WTC11 (cell line): Measurements from ENCODE around the gene MYH11. TPM values are rescaled to one million over a fixed set of nuclear protein-coding genes. Genes with fewer than 3 reads are reported as not detected.

Experiments
- ATAC-seq: fragments of 200-7000 bp; cut with Tn5 transposase; 2 replicates; pipeline ENCODE4 v1.10.0; 2021; ENCODE audit warnings: mild to moderate bottlenecking, moderate library complexity
- CTCF ChIA-PET: fragments of 300-600 bp; sonication (Branson Sonifier 250); formaldehyde crosslinking; loops from one replicate; lab custom pipeline; 2021; ENCODE audit warnings: antibody characterized with exemption; lab: Charles Lee
- POLR2A ChIA-PET: fragments of 350-600 bp; sonication (Branson Sonifier 250); formaldehyde crosslinking; loops from one replicate; lab custom pipeline; 2021; ENCODE audit warnings: antibody characterized with exemption; lab: Charles Lee
- DNase-seq: peaks from one replicate; pipeline ENCODE4 v3.0.0; 2021; ENCODE audit warnings: low spot score
- H3K27ac Mint-ChIP-seq: 2 replicates; pipeline ENCODE4 v1.8.0; 2021; ENCODE audit warnings: mixed read lengths
- H3K27me3 Mint-ChIP-seq: 2 replicates; pipeline ENCODE4 v1.8.0; 2021; ENCODE audit warnings: low read depth, mild to moderate bottlenecking, moderate library complexity, mixed read lengths
- H3K36me3 Mint-ChIP-seq: 2 replicates; pipeline ENCODE4 v1.8.0; 2021; ENCODE audit warnings: mixed read lengths
- H3K4me1 Mint-ChIP-seq: 2 replicates; pipeline ENCODE4 v1.8.0; 2022; ENCODE audit warnings: mixed read lengths
- H3K4me3 Mint-ChIP-seq: 2 replicates; pipeline ENCODE4 v1.8.0; 2021; ENCODE audit warnings: mild to moderate bottlenecking, moderate library complexity, mixed read lengths
- H3K9me3 Mint-ChIP-seq: 2 replicates; pipeline ENCODE4 v1.8.0; 2021; ENCODE audit warnings: mixed read lengths
- ATF2 ChIP-seq: sonication (generic); formaldehyde crosslinking; IDR thresholded peaks from 2 replicates; pipeline ENCODE4 v1.8.1; 2022; ENCODE audit warnings: low read depth, missing genetic modification reagents, borderline replicate concordance
- ATF6 ChIP-seq: sonication (generic); formaldehyde crosslinking; IDR thresholded peaks from 2 replicates; pipeline ENCODE4 v1.8.1; 2023; ENCODE audit warnings: mild to moderate bottlenecking, missing genetic modification reagents
- CBFB ChIP-seq: sonication (generic); formaldehyde crosslinking; IDR thresholded peaks from 2 replicates; pipeline ENCODE4 v1.8.1; 2022; ENCODE audit warnings: mild to moderate bottlenecking, low read depth, missing genetic modification reagents
- CREB1 ChIP-seq: sonication (generic); formaldehyde crosslinking; IDR thresholded peaks from 2 replicates; pipeline ENCODE4 v1.8.0; 2023; ENCODE audit warnings: mild to moderate bottlenecking, missing genetic modification reagents
- ELF4 ChIP-seq: sonication (generic); formaldehyde crosslinking; IDR thresholded peaks from 2 replicates; pipeline ENCODE4 v1.8.1; 2022; ENCODE audit warnings: low read depth, mild to moderate bottlenecking, moderate library complexity, missing genetic modification reagents
- JUN ChIP-seq: sonication (generic); formaldehyde crosslinking; IDR thresholded peaks from 2 replicates; pipeline ENCODE4 v1.8.0; 2023; ENCODE audit warnings: mild to moderate bottlenecking, missing genetic modification reagents
- MLX ChIP-seq: sonication (generic); formaldehyde crosslinking; IDR thresholded peaks from 2 replicates; pipeline ENCODE4 v1.8.1; 2023; ENCODE audit warnings: mild to moderate bottlenecking, missing genetic modification reagents, moderate library complexity
- PRRX2 ChIP-seq: fragments of 250-450 bp; sonication (Bioruptor Pico); IDR thresholded peaks from 2 replicates; pipeline ENCODE4 v1.8.0; 2021; ENCODE audit warnings: mild to moderate bottlenecking
- RELA ChIP-seq: sonication (generic); formaldehyde crosslinking; IDR thresholded peaks from 2 replicates; pipeline ENCODE4 v1.8.1; 2022; ENCODE audit warnings: missing genetic modification reagents, mild to moderate bottlenecking, borderline replicate concordance
- SMAD4 ChIP-seq: sonication (generic); formaldehyde crosslinking; IDR thresholded peaks from 2 replicates; pipeline ENCODE4 v1.8.0; 2022; ENCODE audit warnings: mild to moderate bottlenecking, missing genetic modification reagents
- STAT6 ChIP-seq: sonication (generic); formaldehyde crosslinking; conservative IDR thresholded peaks from 2 replicates; pipeline ENCODE4 v1.8.1; 2023; ENCODE audit warnings: mild to moderate bottlenecking, low read depth, missing genetic modification reagents, moderate library complexity
- ZBTB43 ChIP-seq: sonication (generic); formaldehyde crosslinking; IDR thresholded peaks from 2 replicates; pipeline ENCODE4 v1.8.1; 2023; ENCODE audit warnings: mild to moderate bottlenecking, missing genetic modification reagents
- ZNF425 ChIP-seq: fragments of 250-450 bp; sonication (Bioruptor Pico); conservative IDR thresholded peaks from 2 replicates; pipeline ENCODE4 v1.9.0; 2021; ENCODE audit warnings: mild to moderate bottlenecking
- ZSCAN18 ChIP-seq: fragments of 250-450 bp; sonication (Bioruptor Pico); IDR thresholded peaks from 2 replicates; pipeline ENCODE4 v2.1.2; 2022; ENCODE audit warnings: mild to moderate bottlenecking, moderate library complexity
- total RNA-seq: library from RNA; stranded (reverse); gene quantifications from 3 replicates; pipeline ENCODE4 v1.2.3, GENCODE V29; 2021

Gene MYH11
- total RNA-seq, 1 experiment from 2014 or later, result 0.74 TPM

DNA sequence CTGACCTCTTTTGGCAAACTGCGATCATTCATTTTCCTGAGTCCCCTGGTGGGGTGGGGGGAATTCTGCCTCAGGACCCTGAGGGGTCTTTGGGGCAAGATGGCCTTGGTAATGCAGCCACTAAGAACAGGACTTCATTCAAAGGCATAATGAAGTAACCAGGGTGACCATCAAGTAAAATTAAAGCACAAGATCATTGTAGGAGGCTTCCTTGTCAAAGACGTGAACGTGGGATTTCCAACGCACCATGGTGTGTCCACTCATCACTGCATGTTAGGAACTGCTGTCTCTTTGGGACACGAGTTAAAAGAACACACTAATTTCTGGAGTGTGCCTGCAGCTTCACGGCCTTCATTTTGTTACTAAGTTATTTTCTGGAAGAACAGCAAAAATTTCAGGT, 155.5 kb downstream of the MYH11 start (continued):
- no peak for TF ChIP-seq ZNF425
- no peak for TF ChIP-seq ZSCAN18
- TF ChIP-seq, all 79 proteins: peak for 0

DNA sequence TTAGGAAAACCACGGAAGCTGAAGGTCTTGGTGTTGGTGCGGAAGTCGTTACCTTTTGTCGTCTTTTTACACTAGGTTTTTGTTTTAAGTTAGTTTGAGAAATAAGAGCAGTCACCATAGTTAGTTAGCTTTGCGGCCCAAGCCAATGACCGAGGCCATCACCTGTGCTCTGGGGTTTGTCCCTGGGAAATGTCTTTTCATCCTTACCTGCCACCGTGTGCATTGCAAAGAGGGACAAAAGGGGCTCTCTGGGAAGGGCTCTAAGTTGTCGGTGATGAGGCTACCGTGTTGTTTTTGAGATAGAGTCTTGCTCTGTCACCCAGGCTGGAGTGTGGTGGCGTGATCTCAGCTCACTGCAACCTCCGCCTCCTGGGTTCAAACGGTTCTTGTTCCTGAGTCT, 157.0 kb downstream of the MYH11 start:
- H3K27me3 Mint-ChIP-seq, result no peaks in the 10 kb centered on the region
- CTCF ChIA-PET, result no interaction called here
- no peaks in the 10 kb centered on the region for H3K9me3 Mint-ChIP-seq
- no peaks in the 10 kb centered on the region for H3K4me1 Mint-ChIP-seq
- POLR2A ChIA-PET, result no interaction called here
- DNase-seq, result no peak
- H3K27ac Mint-ChIP-seq, result no peak overlapping the region
- peaks cover 38% of the 10 kb centered on the region for H3K36me3 Mint-ChIP-seq
- ATAC-seq, result no peak
- H3K4me3 Mint-ChIP-seq, result no peak overlapping the region
- TF ChIP-seq JUN (CRISPR knock-in tag) (no peak), STAT6 (no peak), ATF2 (no peak), ELF4 (CRISPR knock-in tag) (no peak), ZBTB43 (no peak), PRRX2 (CRISPR knock-in tag) (no peak), CREB1 (CRISPR knock-in tag) (no peak), CBFB (CRISPR knock-in tag) (no peak), ZSCAN18 (no peak), ATF6 (CRISPR knock-in tag) (no peak), MLX (CRISPR knock-in tag) (no peak), ZNF425 (no peak), RELA (no peak), SMAD4 (CRISPR knock-in tag) (no peak)
